NCI-H82 treated with DMSO at 0.1 percent for 48 hours (cell line): ENCODE results near the gene RNF5.

Experiments used
- DNase-seq: peaks from one replicate; lab custom pipeline; 2025; ENCODE audit not compliant: unreplicated experiment; lab: John Stamatoyannopoulos, UW

The RNF5 gene

DNA sequence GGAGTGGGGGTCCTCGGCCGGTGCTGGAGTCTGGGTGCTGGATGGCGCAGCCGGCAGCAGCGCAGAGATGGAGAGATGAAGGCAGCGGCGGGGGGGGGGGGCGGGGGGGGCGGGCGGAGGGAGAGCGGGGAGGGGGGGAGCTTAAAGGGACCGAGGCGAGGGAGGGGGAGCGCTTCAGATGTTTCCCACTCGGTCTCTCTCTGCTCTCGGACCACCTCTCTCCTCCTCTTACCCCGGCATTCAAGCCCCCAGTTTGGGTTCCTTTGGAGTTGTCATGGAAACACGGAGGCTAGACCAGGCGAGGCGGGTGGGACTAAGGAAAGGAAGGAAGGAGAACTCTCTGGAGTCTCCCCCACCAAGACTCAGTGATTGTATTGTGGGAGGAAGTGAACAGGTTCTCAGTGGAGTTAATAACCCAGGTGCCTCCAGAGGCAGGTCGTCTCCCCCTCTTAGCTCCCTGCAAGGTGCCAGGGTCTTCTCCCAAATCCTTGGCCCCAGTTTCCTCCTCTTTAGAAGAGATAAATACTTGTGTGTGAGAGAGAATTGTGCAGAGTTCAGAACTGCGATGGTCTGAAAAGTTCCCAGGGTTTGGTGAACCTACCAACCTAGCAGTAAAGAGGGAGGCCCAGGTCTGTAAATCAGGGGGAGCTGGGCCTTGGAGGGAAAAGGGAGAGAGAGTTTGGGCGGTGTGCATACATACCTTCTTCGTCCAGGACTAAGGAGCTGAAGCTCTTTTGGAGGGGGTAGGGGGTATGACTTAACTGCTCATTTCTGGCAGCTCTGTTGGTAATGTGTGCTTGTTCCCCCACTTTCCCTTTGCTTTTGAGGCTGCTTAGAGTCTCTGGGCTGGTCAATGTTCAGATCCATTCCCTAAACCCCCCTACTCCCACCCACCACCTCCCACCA is 26.1 kb upstream of the RNF5 start, which contains the start of gene PRRT1:
TSS of gene PRRT1 (minus strand) at position 77 of the 906 bp plus-strand sequence. CDS start 112 bp downstream, outside the sequence.
- no peak for DNase-seq

- peak; percentile 50 for DNase-seq
Observed at GRCh38 chr6:32152769-32153563, 25.2 kb upstream of the RNF5 start.

DNA sequence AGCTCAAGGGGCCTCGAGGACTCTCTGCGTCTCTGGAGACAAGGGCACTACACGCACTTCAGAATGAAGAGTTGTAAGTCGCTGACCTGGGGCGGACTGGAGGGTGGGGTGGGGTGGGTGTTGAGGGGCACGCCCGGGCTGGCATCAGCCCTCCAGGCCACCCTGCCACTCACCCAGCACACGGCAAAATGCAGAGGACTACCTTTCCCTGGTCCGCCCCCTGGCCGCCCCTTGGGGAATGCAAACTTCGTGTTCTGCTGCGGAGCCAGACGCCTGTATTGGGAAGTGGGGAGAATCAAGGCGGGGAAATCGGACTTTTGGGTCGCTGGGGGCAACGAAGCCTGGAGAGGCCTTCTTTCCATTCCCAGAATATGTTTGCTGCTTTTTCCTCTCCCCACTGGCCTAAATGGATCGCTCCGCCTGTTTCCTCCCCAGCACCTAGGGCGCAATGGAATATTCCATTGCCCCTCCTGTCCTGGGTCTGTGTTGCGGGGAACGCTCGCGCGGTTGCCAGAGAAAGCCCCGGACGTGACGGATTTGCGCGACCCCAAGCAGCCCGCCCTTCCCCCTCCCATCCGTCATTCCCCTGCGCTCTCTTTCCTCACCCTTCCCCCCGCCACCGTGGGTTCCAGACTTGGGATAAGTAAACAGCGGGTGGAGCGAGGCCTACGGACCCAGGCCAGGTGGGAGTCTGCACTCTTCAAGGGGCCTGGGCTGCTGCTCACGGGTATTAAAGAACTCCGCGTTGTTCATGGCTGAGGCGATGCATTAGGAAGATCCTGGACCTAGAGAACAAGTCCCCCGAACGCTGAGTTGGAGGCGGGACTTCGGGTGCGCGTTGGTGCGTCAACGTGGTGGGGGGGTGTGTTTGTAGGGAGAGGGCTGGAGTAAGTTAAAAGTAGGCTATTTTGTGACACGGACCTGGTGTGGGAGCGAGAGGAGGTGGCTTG is 24.4 kb upstream of the RNF5 start, which contains the start of gene PPT2:
TSS of gene PPT2 (plus strand) at position 578 of the 950 bp plus-strand sequence. CDS start 454 bp downstream, outside the sequence.
- peak; percentile 89 for DNase-seq

DNA sequence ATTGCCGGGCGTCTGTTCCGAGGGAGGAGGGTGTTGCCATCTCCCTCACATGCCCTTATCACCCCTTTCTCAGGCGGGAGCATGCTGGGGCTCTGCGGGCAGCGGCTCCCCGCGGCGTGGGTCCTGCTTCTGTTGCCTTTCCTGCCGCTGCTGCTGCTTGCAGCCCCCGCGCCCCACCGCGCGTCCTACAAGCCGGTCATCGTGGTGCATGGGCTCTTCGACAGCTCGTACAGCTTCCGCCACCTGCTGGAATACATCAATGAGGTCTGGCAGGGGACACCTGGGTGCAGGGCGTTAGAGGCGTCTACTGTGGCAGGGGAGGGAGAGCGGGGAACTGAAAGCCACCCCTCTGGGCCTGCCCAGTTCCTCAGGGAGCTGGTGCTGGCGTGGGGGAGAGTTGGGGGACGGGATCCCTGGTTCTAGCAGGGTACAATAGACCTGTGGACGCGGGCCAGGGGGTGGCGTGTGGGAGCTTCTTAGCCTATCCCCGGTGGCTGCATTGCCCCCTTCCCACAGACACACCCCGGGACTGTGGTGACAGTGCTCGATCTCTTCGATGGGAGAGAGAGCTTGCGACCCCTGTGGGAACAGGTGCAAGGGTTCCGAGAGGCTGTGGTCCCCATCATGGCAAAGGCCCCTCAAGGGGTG is 23.6 kb upstream of the RNF5 start:
- peak; percentile 53 for DNase-seq

DNA sequence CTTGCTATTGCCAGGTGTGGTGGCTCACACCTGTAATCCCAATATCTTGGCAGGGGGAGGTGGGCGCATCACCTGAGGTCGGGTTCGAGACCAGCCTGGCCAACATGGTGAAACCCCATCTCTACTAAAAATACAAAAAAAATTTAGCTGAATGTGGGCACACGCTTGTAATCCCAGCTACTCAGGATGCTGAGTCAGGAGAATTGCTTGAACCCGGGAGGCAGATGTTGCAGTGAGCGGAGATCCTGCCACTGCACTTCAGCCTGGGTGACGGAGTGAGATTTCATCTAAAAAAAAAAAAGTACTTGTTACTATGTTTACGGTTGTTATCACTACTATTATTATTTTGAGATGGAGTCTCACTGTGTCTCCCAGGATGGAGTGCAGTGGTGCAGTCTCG is 21.3 kb upstream of the RNF5 start:
- no peak for DNase-seq

DNA sequence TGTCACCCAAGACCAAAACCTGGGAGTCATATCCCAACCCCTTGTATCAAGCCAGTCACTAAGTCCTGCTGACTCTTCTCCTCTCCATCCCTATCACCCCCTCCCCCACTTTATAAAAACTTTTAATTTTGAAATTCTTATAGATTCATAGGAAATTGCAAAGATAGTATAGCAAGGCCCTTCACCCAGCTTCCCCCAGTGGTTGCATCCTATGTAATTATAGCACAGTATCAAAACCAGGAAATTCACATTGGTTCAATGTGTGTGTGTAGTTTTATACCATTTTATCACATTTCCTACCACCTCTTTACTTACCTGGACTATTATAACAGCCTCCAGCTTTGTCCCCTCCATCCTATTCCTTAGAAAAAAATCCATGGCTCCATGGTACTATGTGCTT is 20.2 kb upstream of the RNF5 start:
- no peak for DNase-seq

DNA sequence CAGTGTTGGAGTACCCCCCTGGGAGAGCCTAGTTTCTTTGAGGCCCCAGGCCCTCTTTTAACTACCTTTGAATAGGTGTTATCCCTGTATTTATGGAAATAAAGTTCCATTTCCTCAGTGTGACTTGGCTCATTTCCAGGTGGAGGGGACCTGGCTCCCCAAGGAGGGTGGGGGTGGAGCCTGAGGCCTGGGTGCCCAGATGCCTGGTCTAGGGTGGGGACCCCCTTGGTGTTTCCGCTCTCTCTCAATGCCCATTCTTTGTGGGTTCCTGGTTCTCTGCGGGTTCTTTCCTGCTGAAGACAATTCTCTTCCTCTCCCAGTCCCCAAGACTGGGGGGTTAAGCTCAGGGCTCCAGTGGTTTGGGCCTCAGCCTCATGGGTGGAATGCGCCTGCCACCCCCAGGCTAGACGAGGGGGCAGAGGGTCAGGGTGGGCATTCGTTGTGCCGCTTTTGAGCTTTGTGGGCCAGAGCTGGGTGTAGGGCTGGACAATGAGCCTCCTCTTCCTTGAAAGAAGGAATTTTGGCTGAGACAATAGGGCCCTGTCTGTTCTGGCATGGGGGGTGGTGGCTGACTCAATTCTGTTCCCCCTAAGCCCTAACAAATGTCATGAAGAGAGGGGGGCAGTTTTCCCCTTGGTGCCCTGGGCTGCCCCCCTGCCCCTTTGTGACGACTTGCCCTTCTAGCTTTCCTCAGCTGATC is 14.5 kb upstream of the RNF5 start:
- DNase-seq: no peak

- no peak for DNase-seq
Observed at GRCh38 chr6:32164295-32164694, 13.9 kb upstream of the RNF5 start, which contains the start of gene EGFL8. EGFL8 (plus strand) TSS chr6:32164595; CDS start chr6:32166166, 1,571 bp downstream.

GRCh38 chr6:32166411-32167061 is 11.7 kb upstream of the RNF5 start:
- no peak for DNase-seq

GRCh38 chr6:32167154-32167760 is 10.9 kb upstream of the RNF5 start:
- no peak for DNase-seq

GRCh38 chr6:32167761-32168262 is 10.4 kb upstream of the RNF5 start:
- no peak for DNase-seq

DNA sequence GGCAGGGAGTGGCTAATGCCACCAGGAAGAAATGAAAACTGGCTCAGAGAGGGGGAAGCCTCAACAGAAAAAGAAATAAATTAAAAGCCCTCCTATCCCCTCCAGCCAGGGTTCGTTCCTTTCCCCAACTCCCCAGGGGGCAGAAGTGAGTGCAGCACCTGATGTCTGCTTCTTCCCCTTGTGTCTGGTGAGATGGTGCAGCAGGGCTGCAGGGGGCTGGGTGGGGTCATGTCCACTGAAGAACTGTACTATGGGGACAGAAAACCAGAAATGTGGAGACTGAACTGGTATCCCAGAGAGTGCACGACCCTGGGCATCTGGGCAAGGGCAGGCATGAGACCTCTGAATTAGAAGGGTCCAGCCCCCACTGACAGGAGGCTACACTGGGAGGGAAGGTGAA is 9.9 kb upstream of the RNF5 start:
- no peak for DNase-seq

DNA sequence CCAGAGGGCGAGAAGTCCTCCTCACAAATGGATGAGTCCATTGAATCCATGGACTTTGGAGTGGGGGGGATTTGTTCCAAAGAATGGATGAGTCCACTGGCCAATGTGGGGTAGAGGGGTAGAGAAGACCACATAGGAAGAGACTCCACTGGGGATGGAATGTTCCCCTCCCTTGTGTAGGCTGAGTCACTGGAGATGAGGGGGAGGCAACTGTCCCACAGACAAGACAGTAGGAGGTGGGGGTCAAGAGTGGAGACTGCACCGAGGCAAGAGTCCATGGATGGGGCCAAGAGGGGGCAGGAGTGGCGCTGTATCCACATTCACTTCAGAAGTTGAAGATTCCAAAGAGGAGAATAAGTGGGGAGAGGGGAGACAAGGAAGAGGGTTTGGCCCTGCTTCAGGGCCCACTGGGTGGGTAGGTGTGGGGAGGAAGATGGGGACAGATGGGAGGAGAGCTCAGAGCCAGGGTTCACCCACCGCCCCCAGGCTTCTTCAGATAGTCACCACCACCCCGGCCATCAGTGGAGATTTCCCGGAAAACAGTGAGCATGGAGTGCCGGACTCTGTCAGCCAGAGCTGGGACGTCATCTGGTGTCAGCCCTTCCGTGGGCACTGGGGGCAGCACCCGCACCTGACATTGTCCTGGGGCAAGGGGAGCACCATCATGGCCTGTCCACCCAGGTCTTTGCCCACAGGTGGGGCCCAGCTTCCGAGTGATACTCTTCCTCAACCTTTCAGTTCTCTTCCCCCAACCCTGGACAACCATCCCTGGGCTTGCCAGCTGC is 9.2 kb upstream of the RNF5 start:
- DNase-seq: no peak

GRCh38 chr6:32170294-32170693 is 7.9 kb upstream of the RNF5 start:
- no peak for DNase-seq

- no peak for DNase-seq
Observed at GRCh38 chr6:32171234-32171633, 7.0 kb upstream of the RNF5 start.

DNA sequence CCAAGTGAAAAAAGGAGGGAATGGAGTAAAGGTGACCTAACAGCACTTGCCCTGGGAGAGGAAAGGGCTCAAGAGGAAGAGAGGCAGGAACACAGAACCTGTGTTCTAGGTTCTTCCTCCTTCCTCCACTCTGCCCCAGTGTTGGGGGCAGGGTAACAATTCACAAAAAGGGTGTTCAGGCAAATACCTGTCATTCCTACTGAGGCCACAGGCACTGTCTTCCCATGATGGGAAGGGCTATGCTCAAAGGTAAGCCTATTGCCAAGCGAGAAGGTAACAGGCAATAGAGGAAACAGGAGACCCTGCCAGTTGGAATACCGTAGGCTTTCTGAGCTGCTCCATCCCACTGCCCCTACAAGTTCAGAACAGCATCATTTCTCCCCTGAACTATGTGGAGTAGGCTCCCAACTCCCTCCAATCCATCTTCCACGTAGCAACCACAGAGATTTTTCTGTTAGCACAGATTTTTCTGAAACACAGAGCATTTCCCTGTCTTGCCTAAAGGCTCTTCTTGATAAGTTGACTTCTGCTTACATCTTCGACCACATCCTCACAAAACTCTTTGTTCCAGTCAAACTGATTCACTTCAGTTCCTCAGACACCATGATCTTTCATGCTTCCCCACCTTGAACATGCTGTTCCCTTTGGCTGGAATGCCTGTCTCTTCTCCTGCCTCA is 5.0 kb upstream of the RNF5 start:
- no peak for DNase-seq

- DNase-seq: no peak
Observed at GRCh38 chr6:32174416-32174815, 3.8 kb upstream of the RNF5 start.
